Measurements from ENCODE around the gene MAPKAP1.

Gene MAPKAP1

DNA sequence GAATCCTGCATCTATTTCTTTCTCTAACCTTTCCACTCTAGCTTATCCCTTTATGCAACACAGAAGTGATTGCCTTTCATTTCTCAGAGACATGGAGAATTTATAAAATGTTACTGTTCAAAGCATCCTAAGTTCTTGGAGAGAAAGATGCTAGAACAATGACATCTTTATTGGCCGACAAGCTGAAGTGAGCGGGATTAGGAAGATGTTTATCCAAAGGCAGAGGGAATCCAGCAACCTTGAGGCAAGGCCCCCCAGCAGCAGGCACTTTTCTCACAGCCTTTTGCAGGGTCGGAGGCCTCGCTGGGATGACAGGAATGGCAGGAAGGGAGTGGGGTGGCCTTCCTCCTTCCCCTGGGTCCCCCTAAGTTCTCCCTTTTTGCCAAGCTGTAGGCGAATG, 240.6 kb downstream of the MAPKAP1 start:
- TF ChIP-seq ZFX (IDR thresholded peaks at IDR 0.05; ENCODE audit: borderline replicate concordance): no peak
- TF ChIP-seq, protein P1, sequence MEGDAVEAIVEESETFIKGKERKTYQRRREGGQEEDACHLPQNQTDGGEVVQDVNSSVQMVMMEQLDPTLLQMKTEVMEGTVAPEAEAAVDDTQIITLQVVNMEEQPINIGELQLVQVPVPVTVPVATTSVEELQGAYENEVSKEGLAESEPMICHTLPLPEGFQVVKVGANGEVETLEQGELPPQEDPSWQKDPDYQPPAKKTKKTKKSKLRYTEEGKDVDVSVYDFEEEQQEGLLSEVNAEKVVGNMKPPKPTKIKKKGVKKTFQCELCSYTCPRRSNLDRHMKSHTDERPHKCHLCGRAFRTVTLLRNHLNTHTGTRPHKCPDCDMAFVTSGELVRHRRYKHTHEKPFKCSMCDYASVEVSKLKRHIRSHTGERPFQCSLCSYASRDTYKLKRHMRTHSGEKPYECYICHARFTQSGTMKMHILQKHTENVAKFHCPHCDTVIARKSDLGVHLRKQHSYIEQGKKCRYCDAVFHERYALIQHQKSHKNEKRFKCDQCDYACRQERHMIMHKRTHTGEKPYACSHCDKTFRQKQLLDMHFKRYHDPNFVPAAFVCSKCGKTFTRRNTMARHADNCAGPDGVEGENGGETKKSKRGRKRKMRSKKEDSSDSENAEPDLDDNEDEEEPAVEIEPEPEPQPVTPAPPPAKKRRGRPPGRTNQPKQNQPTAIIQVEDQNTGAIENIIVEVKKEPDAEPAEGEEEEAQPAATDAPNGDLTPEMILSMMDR (IDR thresholded peaks at IDR 0.05): no peak
- H3K27ac ChIP-seq: no peak overlapping the region

DNA sequence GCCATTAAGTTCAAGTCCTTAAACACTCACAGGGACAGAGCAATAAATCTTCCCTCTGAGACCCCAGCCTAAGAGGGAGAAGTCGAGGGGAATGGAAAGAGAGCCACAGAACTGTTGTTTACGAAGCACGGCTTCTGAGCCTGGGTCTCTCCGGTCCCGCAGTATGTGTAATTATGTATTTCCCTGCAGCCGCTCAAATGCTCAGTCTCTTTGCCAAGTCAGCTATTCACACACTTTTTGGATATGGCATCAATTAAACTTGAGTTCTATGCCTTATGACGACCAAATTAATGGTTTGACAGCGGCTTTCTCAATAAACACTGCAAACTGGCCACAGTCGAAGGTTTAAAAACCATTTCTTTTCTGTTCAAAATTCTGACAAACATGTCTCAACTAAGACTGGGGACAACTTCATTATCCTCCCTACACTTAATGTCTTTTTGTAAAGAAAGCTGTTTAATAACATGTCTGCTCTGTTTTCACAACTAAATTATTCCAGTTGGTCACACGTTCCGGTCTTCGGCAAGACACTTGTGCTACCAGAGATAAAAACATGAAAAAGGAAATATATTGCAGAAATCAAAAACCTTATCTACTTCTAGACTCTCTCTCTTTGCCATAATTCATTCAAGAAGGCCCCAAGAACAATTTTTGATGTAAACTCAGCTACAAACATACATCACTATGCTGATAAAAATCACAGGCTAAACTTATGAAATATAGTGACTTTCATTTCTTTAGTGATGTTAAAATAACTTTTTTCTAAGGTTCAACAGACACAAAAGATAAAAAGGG, 242.2 kb downstream of the MAPKAP1 start:
- no peak overlapping the region for H3K27ac ChIP-seq
- TF ChIP-seq, protein P1 (IDR thresholded peaks at IDR 0.05): no peak
- no peak for TF ChIP-seq ZFX (IDR thresholded peaks at IDR 0.05; ENCODE audit: borderline replicate concordance)

DNA sequence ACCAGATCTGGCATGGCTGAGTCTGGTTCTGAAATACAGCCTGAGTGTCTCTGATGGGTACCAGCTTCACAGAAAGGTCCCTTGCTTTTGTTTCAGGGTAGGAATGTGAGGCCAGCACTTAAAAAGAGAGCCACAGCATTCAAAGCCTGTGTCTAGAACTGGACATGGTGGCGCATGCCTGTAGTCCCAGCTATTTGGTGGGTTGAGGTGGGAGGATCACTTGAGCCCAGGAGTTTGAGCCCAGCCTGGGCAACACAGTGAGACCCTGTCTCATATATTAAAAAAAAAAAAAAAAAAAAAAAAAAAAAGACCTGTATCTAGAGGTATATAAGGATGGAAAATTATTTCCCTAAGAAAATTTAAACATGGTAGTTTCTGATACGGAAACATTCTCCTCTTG, 243.1 kb downstream of the MAPKAP1 start:
- no peak overlapping the region for H3K27ac ChIP-seq
- TF ChIP-seq, protein P1 (IDR thresholded peaks at IDR 0.05): no peak

DNA sequence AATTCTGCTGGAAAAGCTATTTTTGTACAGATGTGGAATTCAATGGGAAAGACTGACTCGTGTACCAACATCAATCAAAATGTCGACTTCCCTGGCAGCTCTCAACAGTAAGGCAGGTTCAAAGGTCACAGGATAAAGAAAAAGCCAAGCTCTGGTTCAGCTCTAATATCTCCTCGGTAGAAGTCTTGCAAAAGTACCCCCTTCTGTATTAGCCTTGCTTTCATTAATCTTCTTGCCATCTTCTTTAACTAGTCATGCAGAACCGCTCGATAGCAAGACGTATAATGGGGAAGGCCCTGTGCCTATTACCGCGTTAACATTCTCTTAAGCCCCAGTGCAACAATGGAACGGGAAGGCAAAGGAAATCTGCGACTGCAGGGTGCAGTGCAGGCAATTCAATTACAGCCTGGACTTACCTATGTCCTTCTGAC, 244.1 kb downstream of the MAPKAP1 start:
- TF ChIP-seq, protein P1 (IDR thresholded peaks at IDR 0.05): no peak
- TF ChIP-seq ZFX (IDR thresholded peaks at IDR 0.05; ENCODE audit: borderline replicate concordance): no peak
- H3K27ac ChIP-seq: no peak overlapping the region

DNA sequence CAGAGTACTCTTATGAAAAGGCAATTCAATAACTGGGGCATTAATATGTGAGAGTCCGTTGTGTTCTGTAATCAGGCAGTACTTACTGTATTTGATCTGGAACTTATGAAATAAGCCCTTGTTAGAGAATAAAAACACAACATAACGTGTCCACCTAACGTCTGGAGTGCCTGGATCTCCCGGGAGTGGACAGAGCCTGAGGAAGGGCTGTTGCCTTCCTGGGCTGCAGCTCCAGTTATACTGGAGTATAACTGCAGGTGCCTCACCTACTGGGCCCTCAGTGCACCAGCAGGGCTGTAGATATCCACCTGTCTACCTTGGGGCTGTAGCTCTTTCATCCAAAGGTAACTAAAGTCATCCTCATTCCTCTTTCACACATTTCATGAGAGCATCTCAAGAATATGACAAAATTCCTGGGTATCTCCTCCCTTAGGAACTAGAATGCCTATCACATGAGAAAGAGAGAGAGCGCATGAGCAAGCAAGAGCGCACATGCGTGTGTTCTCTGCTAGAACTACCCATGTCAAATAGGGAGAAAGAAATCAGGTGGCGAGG, 245.3 kb downstream of the MAPKAP1 start:
- TF ChIP-seq ZFX (IDR thresholded peaks at IDR 0.05; ENCODE audit: borderline replicate concordance): no peak
- TF ChIP-seq, protein P1 (IDR thresholded peaks at IDR 0.05): no peak
- no peak overlapping the region for H3K27ac ChIP-seq

DNA sequence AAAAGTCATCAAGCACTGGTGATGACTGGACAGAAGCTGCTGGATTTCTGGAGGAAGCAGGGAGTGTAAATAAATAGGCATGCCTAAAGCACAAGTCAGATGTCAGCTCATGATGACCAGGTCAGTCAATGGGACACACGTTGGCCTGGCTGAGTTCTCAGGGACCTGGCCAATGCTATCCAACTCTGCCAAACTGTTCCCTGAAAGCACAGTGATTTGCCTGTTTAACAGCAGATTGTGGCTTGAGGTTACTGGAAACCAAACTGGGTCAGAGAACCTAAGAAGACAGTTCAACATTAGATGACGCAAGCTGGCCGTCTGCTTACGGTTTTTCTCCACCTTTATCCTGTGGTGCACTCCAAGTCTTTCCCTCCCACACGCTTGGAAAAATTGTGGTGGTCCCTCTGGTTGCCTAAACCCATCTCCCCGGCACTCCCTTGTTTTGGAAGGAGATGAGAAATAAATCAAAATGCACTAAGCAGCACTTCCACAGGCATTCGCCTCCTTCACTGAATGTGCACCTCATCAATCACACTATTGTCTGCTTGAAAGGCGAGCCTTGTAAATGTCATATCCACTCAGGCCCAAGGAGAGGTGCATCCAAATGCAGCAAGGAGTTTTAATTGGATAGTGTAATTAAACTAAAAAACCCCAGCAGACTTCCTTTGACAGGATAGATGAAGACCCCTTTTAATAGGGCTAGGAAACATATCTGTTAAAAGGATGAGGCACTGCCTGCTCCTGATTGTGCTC, 245.9 kb downstream of the MAPKAP1 start:
- TF ChIP-seq, protein P1 (IDR thresholded peaks at IDR 0.05): no peak
- no peak for TF ChIP-seq ZFX (IDR thresholded peaks at IDR 0.05; ENCODE audit: borderline replicate concordance)
- no peak overlapping the region for H3K27ac ChIP-seq

DNA sequence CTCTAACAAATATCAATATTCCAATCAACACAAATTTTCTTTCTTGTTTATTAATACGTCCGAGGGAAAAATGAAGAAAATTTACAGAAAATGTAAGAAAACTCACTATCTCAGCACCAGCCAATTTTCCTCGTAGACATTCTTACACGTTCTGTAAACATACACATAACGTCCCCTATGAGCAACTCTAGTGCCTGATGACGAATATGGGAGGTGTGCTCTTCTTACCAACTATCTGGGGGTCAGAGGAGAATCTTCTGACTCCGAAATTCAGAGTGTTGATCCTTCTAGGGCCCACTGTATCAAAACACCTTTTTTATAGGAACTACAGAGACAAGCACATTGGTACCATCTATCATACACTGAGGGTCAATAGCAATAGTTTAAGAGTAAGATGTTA, 246.7 kb downstream of the MAPKAP1 start:
- TF ChIP-seq, protein P1 (IDR thresholded peaks at IDR 0.05): no peak
- TF ChIP-seq ZFX (IDR thresholded peaks at IDR 0.05; ENCODE audit: borderline replicate concordance): no peak
- H3K27ac ChIP-seq: no peak overlapping the region

Measured in 22Rv1 (cell line).